Measurements from ENCODE around the gene NEMP2.
"Not testable (repeated sequence)": the region's sequence is repeated elsewhere in the genome, so short reads cannot be mapped to it uniquely, and the experiment has no call there.

NEMP2 gene

GRCh38 chr2:190499273-190499672, 35.2 kb downstream of the NEMP2 start:
- no peak for DNase-seq (ENCODE audit: low read depth)
- no peak for TF ChIP-seq CTCF (IDR thresholded peaks at IDR 0.05; ENCODE audit: insufficient read depth, low read depth, low read length, missing control alignments)
- no peak overlapping the region for H3K4me3 ChIP-seq (ENCODE audit: low read depth, low read length)

- no peak for DNase-seq (ENCODE audit: low read depth)
- TF ChIP-seq CTCF (IDR thresholded peaks at IDR 0.05; ENCODE audit: insufficient read depth, low read depth, low read length, missing control alignments) = no peak
Measured at GRCh38 chr2:190497428-190497827, 37.1 kb downstream of the NEMP2 start.

GRCh38 chr2:190494600-190495227, 39.8 kb downstream of the NEMP2 start:
- not testable (repeated sequence) for H3K4me3 ChIP-seq (ENCODE audit: low read depth, low read length); DNase-seq (ENCODE audit: low read depth)

More at GRCh38 chr2:190497428-190497827, 37.1 kb downstream of the NEMP2 start:
- no peak overlapping the region for H3K4me3 ChIP-seq (ENCODE audit: low read depth, low read length)

- no peak for TF ChIP-seq CTCF (IDR thresholded peaks at IDR 0.05; ENCODE audit: insufficient read depth, low read depth, low read length, missing control alignments)
- no peak overlapping the region for H3K4me3 ChIP-seq (ENCODE audit: low read depth, low read length)
- DNase-seq (ENCODE audit: low read depth) = no peak
Measured at GRCh38 chr2:190493095-190493494, 41.4 kb downstream of the NEMP2 start.

DNA sequence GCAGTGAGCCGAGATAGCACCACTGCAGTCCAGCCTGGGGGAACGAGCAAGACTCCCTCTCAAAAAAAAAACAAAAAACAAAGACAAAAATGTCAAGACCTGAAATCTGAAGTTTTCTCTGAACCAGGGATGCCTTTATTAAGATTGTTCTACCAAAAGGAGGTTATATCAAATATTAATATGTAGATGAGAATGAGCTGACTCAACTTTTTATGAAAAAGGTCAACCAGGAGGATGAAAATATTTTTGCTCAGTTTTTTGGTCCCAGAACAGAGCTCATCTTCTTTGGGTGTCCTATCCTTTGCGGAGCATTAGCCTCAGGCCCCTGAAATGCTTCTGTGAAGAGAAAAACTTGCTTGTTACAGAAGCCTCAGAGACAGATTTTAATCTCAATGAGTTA, 44.0 kb downstream of the NEMP2 start:
- DNase-seq (ENCODE audit: low read depth) = no peak
- H3K4me3 ChIP-seq (ENCODE audit: low read depth, low read length) = no peak overlapping the region
- no peak for TF ChIP-seq CTCF (IDR thresholded peaks at IDR 0.05; ENCODE audit: insufficient read depth, low read depth, low read length, missing control alignments)

GRCh38 chr2:190489475-190489874, 45.0 kb downstream of the NEMP2 start:
- TF ChIP-seq CTCF (IDR thresholded peaks at IDR 0.05; ENCODE audit: insufficient read depth, low read depth, low read length, missing control alignments) = no peak
- H3K4me3 ChIP-seq (ENCODE audit: low read depth, low read length) = no peak overlapping the region

DNA sequence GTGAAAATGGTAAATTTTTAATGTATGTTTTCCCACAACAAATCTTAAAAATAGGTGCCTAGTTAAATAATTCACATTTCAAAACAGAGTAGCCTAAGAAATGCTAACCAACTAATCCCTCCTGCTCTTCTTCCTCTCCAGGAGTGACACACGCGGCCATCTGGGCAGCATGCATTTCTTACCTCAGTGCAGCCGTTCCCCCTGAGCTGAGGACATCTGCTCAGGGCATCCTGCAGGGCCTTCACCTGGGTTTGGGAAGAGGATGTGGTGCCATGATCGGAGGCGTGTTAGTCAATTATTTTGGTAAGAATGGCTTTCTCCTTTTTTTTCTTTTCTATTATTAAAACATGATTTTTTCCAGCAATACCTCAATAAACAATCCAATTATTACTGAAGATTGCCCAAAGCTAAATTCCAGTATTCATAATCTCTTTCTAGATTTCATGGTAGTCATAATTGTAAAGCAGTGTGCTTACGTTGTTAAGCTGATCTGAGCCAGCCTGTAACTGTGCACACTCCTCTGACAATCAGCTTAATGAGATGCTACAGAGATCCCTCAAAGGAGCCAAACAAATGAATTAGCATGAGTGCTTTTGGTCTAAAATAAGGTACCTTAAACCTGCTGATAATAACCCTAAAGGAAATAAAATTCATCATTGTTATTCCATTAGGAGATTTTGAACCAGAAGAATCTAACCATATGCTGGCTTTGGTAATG, 45.8 kb downstream of the NEMP2 start:
- DNase-seq (ENCODE audit: low read depth) = no peak
- no peak for TF ChIP-seq CTCF (IDR thresholded peaks at IDR 0.05; ENCODE audit: insufficient read depth, low read depth, low read length, missing control alignments)
- no peak overlapping the region for H3K4me3 ChIP-seq (ENCODE audit: low read depth, low read length)

More at GRCh38 chr2:190489475-190489874, 45.0 kb downstream of the NEMP2 start:
- DNase-seq (ENCODE audit: low read depth) = no peak

All from GM12865 (cell line).